GM19351 (cell line): ENCODE results near the gene CRYGB.
"Not testable (repeated sequence)": the region's sequence is repeated elsewhere in the genome, so short reads cannot be mapped to it uniquely, and the experiment has no call there.

ENCODE experiments used
- ATAC-seq: cut with Tn5 transposase; IDR thresholded peaks from one replicate; pipeline ENCODE4 v1.9.1; 2021; ENCODE audit warnings: mild to moderate bottlenecking, moderate library complexity; ENCODE audit not compliant: unreplicated experiment

Gene CRYGB

DNA sequence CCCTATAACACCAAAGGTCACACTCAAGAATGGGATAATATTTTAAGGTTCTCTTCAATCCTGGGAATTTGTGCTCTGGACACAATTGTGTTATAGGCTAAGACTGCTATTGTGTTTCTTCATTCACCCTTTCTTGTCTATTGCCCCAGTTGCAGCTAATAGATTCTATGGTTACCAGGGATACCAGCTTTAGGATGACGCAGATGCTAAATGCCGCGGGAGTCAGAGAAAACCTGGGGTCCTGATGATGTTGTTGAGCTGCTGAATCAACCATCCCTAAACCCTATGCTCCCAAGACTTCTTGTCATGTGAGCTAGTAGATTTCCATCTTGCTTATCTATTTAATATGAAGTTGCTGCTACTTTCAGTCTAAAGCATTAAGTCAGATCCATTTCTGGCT lies 27.0 kb downstream of the CRYGB start:
- ATAC-seq: no peak

- ATAC-seq: not testable (repeated sequence)
These were observed 28.6 kb downstream of the CRYGB start for GRCh38 chr2:208117390-208117789.

DNA sequence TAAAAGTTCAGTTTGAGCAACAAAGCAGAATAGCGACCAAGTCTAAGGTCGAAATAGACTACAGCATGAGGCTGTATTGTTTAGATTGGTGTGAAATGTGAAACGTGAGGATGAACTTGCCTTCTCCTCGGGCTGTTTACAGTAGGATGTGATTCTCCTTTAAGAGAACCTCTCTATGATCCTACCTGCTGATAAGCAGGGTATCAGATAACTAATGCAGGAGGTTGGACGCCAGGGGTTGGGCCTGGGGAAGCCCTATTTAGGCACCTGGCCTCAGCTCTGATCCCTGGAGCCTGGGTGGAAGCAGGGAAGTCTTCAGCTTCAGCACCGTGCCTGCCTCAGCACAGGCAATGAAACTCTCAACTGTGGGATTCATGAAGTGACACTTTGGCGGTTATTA lies 33.0 kb downstream of the CRYGB start:
- no peak for ATAC-seq

GRCh38 chr2:208112273-208112745 lies 33.6 kb downstream of the CRYGB start:
- not testable (repeated sequence) for ATAC-seq

GRCh38 chr2:208103616-208104015 lies 42.3 kb downstream of the CRYGB start:
- no peak for ATAC-seq

- ATAC-seq: no peak
These were observed 44.0 kb downstream of the CRYGB start for GRCh38 chr2:208101716-208102631.

DNA sequence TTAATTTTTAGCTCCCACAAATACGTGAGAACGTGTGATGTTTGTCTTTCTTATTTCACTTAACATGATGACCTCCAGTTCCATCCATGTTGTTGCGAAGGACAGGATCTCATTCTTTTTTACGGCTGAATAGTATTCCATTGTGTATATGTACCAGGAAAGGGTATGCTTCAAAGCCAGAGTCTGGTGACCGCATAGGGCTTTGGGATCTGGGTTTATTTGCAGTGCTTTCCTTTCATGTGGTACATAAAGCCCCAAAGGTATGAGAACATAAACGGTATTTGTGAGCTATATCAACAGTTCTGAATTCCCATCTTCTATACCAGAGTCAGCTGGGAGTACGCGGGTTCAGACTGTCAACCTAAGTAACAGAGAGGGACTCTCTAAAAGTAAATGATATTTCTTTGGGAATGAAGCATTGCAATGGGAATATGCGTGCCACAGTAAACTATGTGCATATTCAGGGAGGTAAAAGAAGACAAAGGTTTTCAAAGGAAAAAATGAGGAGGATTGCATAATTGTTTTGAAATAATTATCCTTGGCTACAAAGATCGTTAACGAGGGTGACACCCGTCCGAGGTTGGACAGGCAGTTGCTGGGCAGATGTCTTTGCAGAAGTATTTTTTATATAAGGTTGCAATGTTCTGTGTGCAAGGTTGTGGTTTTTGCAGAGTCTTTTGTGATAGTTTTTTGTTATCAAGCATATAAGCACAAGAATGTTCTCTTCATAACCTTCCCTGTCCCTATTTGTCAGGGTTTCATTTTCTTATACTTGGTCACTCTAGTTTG lies 46.1 kb downstream of the CRYGB start:
- ATAC-seq: no peak

- ATAC-seq: not testable (repeated sequence)
These were observed 47.3 kb downstream of the CRYGB start for GRCh38 chr2:208098701-208099100.

DNA sequence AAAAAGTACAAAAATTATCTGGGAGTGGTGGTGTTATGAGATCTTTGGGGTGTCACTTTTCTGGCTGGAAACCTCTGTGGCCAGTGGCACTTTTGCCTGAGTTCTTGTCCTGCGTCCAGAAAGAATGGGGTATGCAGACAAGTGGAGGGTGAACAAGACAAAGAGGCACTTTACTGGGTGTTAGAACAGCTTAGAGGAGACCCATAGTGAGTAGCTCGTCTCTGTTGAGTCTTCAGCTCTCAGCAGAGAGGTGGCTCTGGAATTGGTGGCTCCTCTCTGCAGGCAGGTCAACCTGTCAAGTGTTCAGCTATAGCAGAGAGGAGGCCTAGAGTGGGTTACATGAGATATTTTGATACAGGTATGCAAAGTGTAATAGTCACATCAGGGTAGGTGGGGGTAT lies 47.7 kb downstream of the CRYGB start:
- ATAC-seq: no peak

DNA sequence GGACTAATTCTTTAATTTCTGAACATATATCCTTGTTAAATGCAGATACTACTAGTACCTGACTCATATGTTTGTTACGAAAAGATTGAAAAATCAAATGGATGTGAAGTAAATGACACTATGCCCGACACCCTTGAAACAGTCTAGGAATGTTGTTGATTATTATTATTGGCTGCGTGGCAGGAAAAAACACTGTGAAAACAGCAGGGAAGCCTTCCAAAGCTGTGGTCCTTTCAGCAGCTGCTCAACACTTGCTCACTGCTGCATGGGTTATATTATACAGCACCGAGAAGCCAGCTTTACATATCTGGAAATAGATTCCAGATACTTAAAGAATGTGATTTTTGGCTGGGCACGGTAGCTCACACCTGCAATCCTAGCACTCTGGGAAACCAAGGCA lies 48.2 kb downstream of the CRYGB start:
- ATAC-seq: no peak

- no peak for ATAC-seq
These were observed 48.6 kb downstream of the CRYGB start for GRCh38 chr2:208097313-208097712.

DNA sequence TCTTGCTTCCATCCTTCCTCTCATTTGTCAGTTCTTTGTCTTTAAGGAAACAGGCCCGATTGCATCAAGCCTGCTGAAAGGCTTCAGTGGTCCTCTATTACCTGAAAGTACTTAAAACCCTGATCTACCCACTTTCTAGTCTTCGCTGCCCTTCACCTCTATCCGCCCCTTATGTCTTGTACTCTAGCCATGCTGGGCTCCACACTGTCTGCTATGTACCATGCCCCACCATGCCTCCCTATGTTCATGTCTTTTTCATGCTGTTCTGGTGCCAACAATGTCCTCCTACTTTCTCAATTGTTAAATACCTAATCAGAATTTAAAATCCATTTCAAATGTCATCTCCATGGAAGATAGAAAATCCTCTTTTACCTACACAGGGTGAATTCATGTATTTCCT lies 49.9 kb downstream of the CRYGB start:
- no peak for ATAC-seq

DNA sequence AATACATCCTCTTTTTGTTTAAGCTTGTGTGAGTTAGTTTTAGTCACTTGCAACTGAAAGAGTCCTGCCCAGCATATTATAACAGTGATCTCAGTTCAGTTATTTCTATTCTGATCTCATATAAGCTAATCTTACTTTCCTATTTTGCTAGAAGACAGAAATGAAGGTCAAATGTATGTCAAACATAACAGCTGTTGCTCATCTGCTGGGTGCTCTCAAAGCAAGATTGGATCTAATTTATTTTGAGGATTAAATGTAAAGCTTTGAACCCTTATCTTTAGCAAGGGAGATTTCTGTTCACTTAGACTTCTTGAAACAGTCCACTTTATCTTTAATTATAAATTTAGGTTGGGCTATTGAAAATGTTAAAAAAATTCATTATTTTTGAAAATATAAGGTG lies 52.8 kb downstream of the CRYGB start:
- ATAC-seq: no peak
